BLaER1 treated with 17β-estradiol and CSF1 and Interleukin-3, amounts not matched to agents 10 nM and 100 nM (cell line): ENCODE data around the gene PRR22.
"Not testable (repeated sequence)": the region's sequence is repeated elsewhere in the genome, so short reads cannot be mapped to it uniquely, and the experiment has no call there.

ENCODE experiments used
- H3K27ac ChIP-seq, 11 experiments: shearing (Covaris generic); formaldehyde crosslinking; 2 replicates each; pipeline ENCODE4 v1.8.1; 2022
- H3K27me3 ChIP-seq, 11 experiments: shearing (Covaris generic); formaldehyde crosslinking; 2 replicates each; pipeline ENCODE4 v1.8.1; 2022
- H3K36me3 ChIP-seq, 11 experiments: shearing (Covaris generic); formaldehyde crosslinking; 2 replicates each; pipeline ENCODE4 v1.8.1; 2022
- H3K4me1 ChIP-seq, 10 experiments: shearing (Covaris generic); formaldehyde crosslinking; 2 replicates each; pipeline ENCODE4 v1.8.1; 2022
- H3K4me2 ChIP-seq, 11 experiments: shearing (Covaris generic); formaldehyde crosslinking; 2 replicates each; pipeline ENCODE4 v1.8.1; 2022
- H3K4me3 ChIP-seq, 10 experiments: shearing (Covaris generic); formaldehyde crosslinking; 2 replicates each; pipeline ENCODE4 v1.8.1; 2022
- H3K9ac ChIP-seq, 11 experiments: shearing (Covaris generic); formaldehyde crosslinking; 2 replicates each; pipeline ENCODE4 v1.8.1; 2022
- H3K9me3 ChIP-seq, 11 experiments: shearing (Covaris generic); formaldehyde crosslinking; replicated peaks in 1 of 11; 2 replicates each; pipeline ENCODE4 v1.8.1; 2022
- H4K20me1 ChIP-seq, 11 experiments: shearing (Covaris generic); formaldehyde crosslinking; 2 replicates each; pipeline ENCODE4 v1.8.1; 2022
- Cebpa-rat ChIP-seq, 11 experiments: shearing (Covaris generic); IDR thresholded peaks; 2 replicates each; pipeline ENCODE4 v1.8.1; 2022

PRR22 gene

DNA sequence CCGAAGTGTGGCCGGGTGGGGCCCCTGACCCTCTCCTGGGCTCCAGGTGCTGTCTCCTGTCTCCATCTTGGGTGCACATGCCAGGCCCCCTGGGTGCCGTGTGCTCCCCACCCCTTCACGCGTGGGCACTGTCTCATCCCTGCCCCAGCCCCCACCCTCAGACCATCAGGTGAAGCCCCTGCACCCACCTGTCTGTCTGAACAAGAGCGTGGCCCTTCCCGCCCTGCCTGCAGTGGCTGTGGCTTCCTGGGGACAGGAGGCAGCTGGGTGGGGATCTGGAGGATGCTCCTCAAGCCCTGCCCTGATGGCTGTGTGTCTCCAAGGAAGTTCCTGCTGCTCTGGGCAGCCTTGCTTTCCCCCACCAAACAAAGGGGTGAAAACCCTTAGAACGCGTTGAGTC, 2.2 kb downstream of the PRR22 start:
- no peak for TF ChIP-seq Cebpa-rat (IDR thresholded peaks at IDR 0.05)
- Histone ChIP-seq H3K4me1 (no peaks in the 10 kb centered on the region), H3K27ac (no peak overlapping the region), H3K4me2 (no peak overlapping the region), H3K36me3 (peaks cover 35 to 54% (median 50%) of the 10 kb centered on the region in 11 experiments), H3K9ac (no peak overlapping the region), H3K9me3 (no peaks in the 10 kb centered on the region), H3K4me3 (no peak overlapping the region), H4K20me1 (peaks cover 0 to 58% (median 37%) of the 10 kb centered on the region in 11 experiments; a peak in 17 of 22 replicates), H3K27me3 (no peaks in the 10 kb centered on the region)

GRCh38 chr19:5780916-5781315, 3.6 kb downstream of the PRR22 start:
- H3K36me3 ChIP-seq = peaks cover 21 to 40% (median 36%) of the 10 kb centered on the region in 11 experiments
- not testable (repeated sequence) for H3K9me3 ChIP-seq, H3K4me3 ChIP-seq

DNA sequence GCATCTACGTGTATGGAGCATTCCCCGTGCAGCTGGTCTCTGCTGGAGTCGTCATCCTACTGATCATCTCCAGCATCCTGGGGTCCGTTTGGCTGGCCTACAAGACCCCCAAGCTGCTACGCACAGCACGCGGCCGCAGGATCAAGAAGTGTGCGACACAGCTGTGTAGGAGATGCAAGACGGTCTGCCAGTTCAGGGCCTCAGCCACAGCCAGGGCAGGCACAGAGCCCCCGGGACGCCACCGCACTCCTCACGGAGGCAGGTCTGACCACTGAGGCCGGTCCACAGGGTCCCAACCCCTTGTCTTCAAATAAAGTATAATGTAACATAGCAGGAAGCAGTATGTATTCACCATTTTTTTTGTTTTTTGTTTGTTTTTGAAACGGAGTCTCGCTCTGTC, 6.1 kb downstream of the PRR22 start:
- no peak for TF ChIP-seq Cebpa-rat (IDR thresholded peaks at IDR 0.05)
- Histone ChIP-seq H3K27me3 (no peaks in the 10 kb centered on the region), H3K4me2 (no peak overlapping the region), H3K9me3 (no peaks in the 10 kb centered on the region), H3K27ac (no peak overlapping the region), H3K9ac (no peak overlapping the region), H4K20me1 (peaks cover 0 to 19% (median 0%) of the 10 kb centered on the region in 11 experiments; a peak in 4 of 22 replicates), H3K36me3 (peaks cover 0 to 15% (median 11%) of the 10 kb centered on the region in 11 experiments; a peak in 14 of 22 replicates), H3K4me3 (no peak overlapping the region), H3K4me1 (peaks cover 0 to 8% (median 0%) of the 10 kb centered on the region in 10 experiments; a peak in 5 of 20 replicates)

More at GRCh38 chr19:5780916-5781315, 3.6 kb downstream of the PRR22 start:
- H3K4me1 ChIP-seq, H3K9ac ChIP-seq, H3K27ac ChIP-seq, H3K4me2 ChIP-seq, H3K27me3 ChIP-seq: not testable (repeated sequence)
- H4K20me1 ChIP-seq = peaks cover 0 to 44% (median 23%) of the 10 kb centered on the region in 11 experiments; a peak in 16 of 22 replicates

- Histone ChIP-seq H3K9ac (0 out of 22 replicates have a peak overlapping the region, but pooled peaks of 1 of the 11 experiments have one; percentile 6), H3K27ac (no peak overlapping the region), H3K9me3 (no peaks in the 10 kb centered on the region), H3K4me3 (no peak overlapping the region), H4K20me1 (no peaks in the 10 kb centered on the region; a peak in 1 of 22 replicates), H3K4me2 (no peak overlapping the region), H3K27me3 (no peaks in the 10 kb centered on the region), H3K4me1 (peaks cover 0 to 23% (median 7%) of the 10 kb centered on the region in 10 experiments; a peak in 12 of 20 replicates), H3K36me3 (no peaks in the 10 kb centered on the region)
- TF ChIP-seq Cebpa-rat (IDR thresholded peaks at IDR 0.05) = no peak
Observed at GRCh38 chr19:5775668-5776309, 8.8 kb downstream of the PRR22 start.

GRCh38 chr19:5774921-5775320, 9.6 kb downstream of the PRR22 start:
- Histone ChIP-seq H3K27me3 (no peaks in the 10 kb centered on the region), H4K20me1 (no peaks in the 10 kb centered on the region; a peak in 1 of 22 replicates), H3K4me2 (no peak overlapping the region), H3K4me3 (no peak overlapping the region), H3K9ac (no peak overlapping the region), H3K36me3 (no peaks in the 10 kb centered on the region), H3K9me3 (no peaks in the 10 kb centered on the region), H3K27ac (no peak overlapping the region), H3K4me1 (peaks cover 0 to 28% (median 7%) of the 10 kb centered on the region in 10 experiments; a peak in 12 of 20 replicates)
- TF ChIP-seq Cebpa-rat (IDR thresholded peaks at IDR 0.05) = no peak

DNA sequence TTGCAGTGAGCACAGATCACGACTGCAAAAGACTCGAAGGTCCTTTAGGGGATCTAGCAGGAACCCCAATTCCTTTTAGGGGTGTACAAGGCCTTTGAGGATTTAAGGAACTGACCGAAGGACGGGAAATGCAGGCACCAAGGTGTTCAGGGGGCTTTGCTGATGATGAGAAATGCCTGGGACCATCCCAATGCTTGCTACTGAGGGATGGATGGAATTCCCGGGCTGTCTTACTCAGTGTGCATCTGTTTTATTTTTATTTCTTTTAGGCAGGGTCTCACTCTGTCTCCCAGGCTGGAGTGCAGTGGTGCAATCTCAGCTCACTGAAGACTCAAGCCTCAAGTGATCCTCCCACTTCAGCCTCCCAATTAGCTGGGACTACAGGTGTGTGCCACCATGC, 11.3 kb downstream of the PRR22 start:
- Histone ChIP-seq H3K36me3 (no peaks in the 10 kb centered on the region), H3K9ac (0 out of 22 replicates have a peak overlapping the region, but pooled peaks of 1 of the 11 experiments have one; percentile 9), H3K4me3 (no peak overlapping the region), H4K20me1 (no peaks in the 10 kb centered on the region; a peak in 1 of 22 replicates), H3K9me3 (no peaks in the 10 kb centered on the region), H3K27ac (0 out of 22 replicates have a peak overlapping the region, but pooled peaks of 1 of the 11 experiments have one; percentile 19), H3K4me1 (peaks cover 0 to 44% (median 17%) of the 10 kb centered on the region in 10 experiments; a peak in 14 of 20 replicates), H3K27me3 (no peaks in the 10 kb centered on the region), H3K4me2 (0 out of 22 replicates have a peak overlapping the region, but pooled peaks of 2 of the 11 experiments have one; percentile 1 to 12)
- TF ChIP-seq Cebpa-rat (IDR thresholded peaks at IDR 0.05) = no peak

GRCh38 chr19:5772416-5772815, 12.1 kb downstream of the PRR22 start:
- no peak for TF ChIP-seq Cebpa-rat (IDR thresholded peaks at IDR 0.05)
- H3K4me2 ChIP-seq = peak overlapping the region in 6 of 11 experiments; percentile 12 to 33 (median 24); a peak in 4 of 22 replicates
- no peak overlapping the region for H3K27ac ChIP-seq

DNA sequence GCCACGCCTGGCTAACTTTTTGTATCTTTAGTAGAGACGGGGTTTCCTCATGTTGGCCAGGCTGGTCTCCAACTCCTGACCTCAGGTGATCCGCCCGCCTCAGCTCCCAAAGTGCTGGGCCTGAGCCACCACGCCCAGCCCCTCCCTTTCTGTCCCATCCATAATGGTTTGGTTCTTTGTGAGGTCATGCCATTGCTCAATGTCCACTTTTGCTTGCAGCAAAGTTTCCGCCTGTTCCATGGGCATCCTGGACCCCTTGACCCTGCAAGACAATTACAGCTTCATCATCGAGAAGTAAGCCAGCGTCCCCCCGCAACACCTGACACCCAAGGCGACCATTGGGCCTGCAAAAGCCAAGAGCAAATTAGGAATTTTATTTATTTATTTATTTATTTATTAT, 16.6 kb downstream of the PRR22 start:
- Histone ChIP-seq H3K4me1 (peaks cover 0 to 49% (median 25%) of the 10 kb centered on the region in 10 experiments; a peak in 14 of 20 replicates), H3K9ac (no peak overlapping the region), H3K4me3 (no peak overlapping the region), H4K20me1 (no peaks in the 10 kb centered on the region; a peak in 1 of 22 replicates), H3K27ac (no peak overlapping the region), H3K9me3 (peaks cover 0 to 6% (median 0%) of the 10 kb centered on the region in 11 experiments; a peak in 2 of 22 replicates), H3K36me3 (no peaks in the 10 kb centered on the region), H3K27me3 (no peaks in the 10 kb centered on the region), H3K4me2 (peak overlapping the region in 8 of 11 experiments; percentile 17 to 41 (median 32); a peak in 12 of 22 replicates)
- TF ChIP-seq Cebpa-rat (IDR thresholded peaks at IDR 0.05) = no peak

More at GRCh38 chr19:5772416-5772815, 12.1 kb downstream of the PRR22 start:
- no peaks in the 10 kb centered on the region for H3K36me3 ChIP-seq
- no peaks in the 10 kb centered on the region; a peak in 1 of 22 replicates for H4K20me1 ChIP-seq
- H3K9ac ChIP-seq = no peak overlapping the region
- H3K4me1 ChIP-seq = peaks cover 0 to 52% (median 23%) of the 10 kb centered on the region in 10 experiments; a peak in 14 of 20 replicates
- H3K4me3 ChIP-seq = no peak overlapping the region
- no peaks in the 10 kb centered on the region for H3K9me3 ChIP-seq
- no peaks in the 10 kb centered on the region for H3K27me3 ChIP-seq

DNA sequence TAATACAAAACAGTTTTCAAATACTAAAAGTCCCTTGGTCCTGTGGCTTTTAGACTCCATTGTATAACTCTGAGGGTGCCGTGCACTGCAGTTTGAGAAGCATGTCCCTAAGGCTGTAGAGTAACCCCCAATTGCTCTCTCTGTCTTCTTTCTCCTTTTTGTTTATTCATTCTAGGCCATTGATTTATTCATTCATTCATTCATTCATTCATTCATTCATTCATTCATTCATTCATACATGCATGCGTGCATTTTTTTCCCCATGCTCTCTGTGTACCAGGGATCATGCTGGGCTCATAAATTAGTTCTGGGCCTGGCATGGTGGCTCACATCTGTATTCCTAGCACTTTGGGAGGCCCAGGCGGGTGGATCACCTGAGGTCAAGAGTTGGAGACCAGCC, 19.3 kb downstream of the PRR22 start:
- Histone ChIP-seq H3K4me1 (peaks cover 0 to 37% (median 25%) of the 10 kb centered on the region in 10 experiments; a peak in 14 of 20 replicates), H3K9ac (no peak overlapping the region), H4K20me1 (no peaks in the 10 kb centered on the region), H3K4me3 (no peak overlapping the region), H3K4me2 (no peak overlapping the region), H3K36me3 (no peaks in the 10 kb centered on the region), H3K9me3 (peaks cover 0 to 9% (median 0%) of the 10 kb centered on the region in 11 experiments; a peak in 2 of 22 replicates), H3K27ac (no peak overlapping the region), H3K27me3 (no peaks in the 10 kb centered on the region)
- TF ChIP-seq Cebpa-rat (IDR thresholded peaks at IDR 0.05) = no peak
